ENCODE results near the gene PTPN2. TPM values are rescaled to one million over a fixed set of nuclear protein-coding genes. Genes with fewer than 3 reads are reported as not detected.

Gene PTPN2
- total and polyA plus RNA-seq, 12 donors = 13.1 to 60.4 (median 31.2) TPM

DNA sequence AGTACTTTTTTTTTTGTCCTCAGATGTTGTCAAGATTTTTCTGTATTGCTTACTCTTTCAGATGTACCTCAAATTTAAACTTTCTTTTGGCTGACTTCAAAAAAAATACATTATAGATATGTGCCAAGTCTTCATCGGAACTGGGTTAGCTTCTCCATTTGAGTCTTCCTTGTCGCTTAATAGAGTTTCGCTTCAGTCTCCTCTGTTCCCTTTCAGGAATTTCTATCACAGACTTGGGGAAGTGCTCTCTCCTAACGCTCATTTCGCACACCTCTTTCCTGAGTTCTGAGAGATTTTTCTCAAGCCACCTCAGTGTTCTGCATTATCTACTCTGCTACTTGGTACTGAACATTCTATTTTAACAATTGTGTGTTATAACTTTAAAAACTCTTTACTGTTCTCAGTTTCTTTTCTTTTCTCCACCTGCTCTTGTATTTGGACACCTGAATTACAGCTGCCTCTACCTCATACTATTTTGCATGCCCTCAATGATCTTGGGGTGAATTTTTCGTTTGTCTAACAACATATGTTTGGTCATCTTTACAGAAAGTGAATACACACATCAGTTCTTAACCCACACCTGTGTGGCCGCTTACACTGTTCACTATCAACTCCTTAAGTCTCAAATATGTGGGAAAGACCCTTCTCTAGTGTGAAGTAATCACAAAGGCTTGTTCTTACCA, 16.5 kb downstream of the PTPN2 start:
- Histone ChIP-seq H3K4me1 (replicated peaks in 1 of 2) (peaks cover 0 to 18% of the 10 kb centered on the region in 2 donors), H3K36me3 (replicated peaks in 1 of 2) (no peaks in the 10 kb centered on the region), H3K27me3 (no peaks in the 10 kb centered on the region), H3K9me3 (replicated peaks in 1 of 3) (no peaks in the 10 kb centered on the region), H3K4me3 (no peak overlapping the region), H3K27ac (no peak overlapping the region)
- WGBS, 4 donors = 82 to 87% (median 82%) methylated on average over 7 of the region's 7 CpGs
- TF ChIP-seq POLR2A (IDR thresholded peaks at IDR 0.05) = no peak
- TF ChIP-seq, protein P1, sequence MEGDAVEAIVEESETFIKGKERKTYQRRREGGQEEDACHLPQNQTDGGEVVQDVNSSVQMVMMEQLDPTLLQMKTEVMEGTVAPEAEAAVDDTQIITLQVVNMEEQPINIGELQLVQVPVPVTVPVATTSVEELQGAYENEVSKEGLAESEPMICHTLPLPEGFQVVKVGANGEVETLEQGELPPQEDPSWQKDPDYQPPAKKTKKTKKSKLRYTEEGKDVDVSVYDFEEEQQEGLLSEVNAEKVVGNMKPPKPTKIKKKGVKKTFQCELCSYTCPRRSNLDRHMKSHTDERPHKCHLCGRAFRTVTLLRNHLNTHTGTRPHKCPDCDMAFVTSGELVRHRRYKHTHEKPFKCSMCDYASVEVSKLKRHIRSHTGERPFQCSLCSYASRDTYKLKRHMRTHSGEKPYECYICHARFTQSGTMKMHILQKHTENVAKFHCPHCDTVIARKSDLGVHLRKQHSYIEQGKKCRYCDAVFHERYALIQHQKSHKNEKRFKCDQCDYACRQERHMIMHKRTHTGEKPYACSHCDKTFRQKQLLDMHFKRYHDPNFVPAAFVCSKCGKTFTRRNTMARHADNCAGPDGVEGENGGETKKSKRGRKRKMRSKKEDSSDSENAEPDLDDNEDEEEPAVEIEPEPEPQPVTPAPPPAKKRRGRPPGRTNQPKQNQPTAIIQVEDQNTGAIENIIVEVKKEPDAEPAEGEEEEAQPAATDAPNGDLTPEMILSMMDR (IDR thresholded peaks at IDR 0.05) = no peak
- intact Hi-C loops (cut with DNase I) = no loop called here
- DNase-seq = no peak

- intact Hi-C loops (cut with DNase I) = no loop called here
- no peaks in the 10 kb centered on the region for H3K36me3 ChIP-seq (replicated peaks in 1 of 2)
- H3K27ac ChIP-seq = no peak overlapping the region
- no peaks in the 10 kb centered on the region for H3K27me3 ChIP-seq
- no peak overlapping the region for H3K4me3 ChIP-seq
- no peaks in the 10 kb centered on the region for H3K9me3 ChIP-seq (replicated peaks in 1 of 3)
- no peak for DNase-seq
- WGBS, 4 donors = 65 to 76% (median 71%) methylated on average over 3 of the region's 3 CpGs
- TF ChIP-seq, protein P1 (IDR thresholded peaks at IDR 0.05) = no peak
- no peak for TF ChIP-seq POLR2A (IDR thresholded peaks at IDR 0.05)
- peaks cover 0 to 34% of the 10 kb centered on the region in 2 donors for H3K4me1 ChIP-seq (replicated peaks in 1 of 2)
Measured at GRCh38 chr18:12863687-12864216, 20.3 kb downstream of the PTPN2 start.

DNA sequence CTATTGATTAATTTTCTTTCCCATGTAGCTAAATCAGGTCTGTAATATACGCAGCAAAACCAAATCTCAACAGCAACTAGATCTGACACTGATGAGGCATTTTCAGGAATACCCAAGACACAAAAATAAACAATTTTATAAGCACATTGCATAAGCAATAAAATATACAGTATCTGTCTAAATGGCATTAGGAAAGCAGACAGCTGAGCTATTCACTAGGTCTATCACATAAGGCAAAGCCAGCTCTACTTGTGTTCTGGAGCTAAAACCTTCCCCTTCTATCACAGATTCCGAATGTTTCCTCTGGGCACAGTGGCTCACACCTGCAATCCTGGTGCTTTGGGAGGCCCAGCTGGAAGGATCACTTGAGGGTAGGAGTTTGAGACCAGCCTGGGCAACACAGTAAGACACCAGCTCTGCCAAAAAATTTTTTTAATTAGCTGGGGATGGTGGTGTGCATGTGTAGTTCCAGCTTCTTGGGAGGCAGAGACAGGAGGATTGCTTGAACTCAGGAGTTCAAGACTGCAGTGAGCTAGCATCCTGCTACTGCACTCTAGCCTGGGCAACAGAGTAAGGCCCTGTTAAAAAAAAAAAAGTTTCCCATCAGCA, 21.1 kb downstream of the PTPN2 start:
- H3K4me3 ChIP-seq = no peak overlapping the region
- no peaks in the 10 kb centered on the region for H3K9me3 ChIP-seq (replicated peaks in 1 of 3)
- no peaks in the 10 kb centered on the region for H3K36me3 ChIP-seq (replicated peaks in 1 of 2)
- WGBS, 4 donors = 89 to 100% (median 93%) methylated on average over 2 of the region's 2 CpGs
- H3K4me1 ChIP-seq (replicated peaks in 1 of 2) = peaks cover 0 to 34% of the 10 kb centered on the region in 2 donors
- no peaks in the 10 kb centered on the region for H3K27me3 ChIP-seq
- intact Hi-C loops (cut with DNase I) = no loop called here
- DNase-seq = no peak
- TF ChIP-seq, protein P1 (IDR thresholded peaks at IDR 0.05) = no peak
- no peak for TF ChIP-seq POLR2A (IDR thresholded peaks at IDR 0.05)
- no peak overlapping the region for H3K27ac ChIP-seq

GRCh38 chr18:12862467-12862866, 21.6 kb downstream of the PTPN2 start:
- Histone ChIP-seq H3K27ac (no peak overlapping the region), H3K36me3 (replicated peaks in 1 of 2) (no peaks in the 10 kb centered on the region), H3K4me1 (replicated peaks in 1 of 2) (peaks cover 0 to 34% of the 10 kb centered on the region in 2 donors), H3K27me3 (no peaks in the 10 kb centered on the region), H3K4me3 (no peak overlapping the region), H3K9me3 (replicated peaks in 1 of 3) (no peaks in the 10 kb centered on the region)
- intact Hi-C loops (cut with DNase I) = no loop called here
- no peak for DNase-seq
- 52 to 89% (median 64%) methylated on average over 2 of the region's 2 CpGs for WGBS, 4 donors
- TF ChIP-seq, protein P1 (IDR thresholded peaks at IDR 0.05) = no peak
